ENCODE data around the gene FMNL3. TPM values are rescaled to one million over a fixed set of nuclear protein-coding genes. Genes with fewer than 3 reads are reported as not detected.

FMNL3 gene
- total RNA-seq, 4 donors from 2014 or later = 9.6 to 14.6 (median 12.8) TPM

- DNase-seq (ENCODE audit: extremely low spot score) = no peak
- Histone ChIP-seq H3K4me1 (peaks cover 14 to 29% (median 24%) of the 10 kb centered on the region in 4 donors), H3K27me3 (no peaks in the 10 kb centered on the region), H3K36me3 (peaks cover 7 to 88% (median 77%) of the 10 kb centered on the region in 4 donors), H3K27ac (replicated peaks in 1 of 4) (no peak overlapping the region), H3K4me3 (no peak overlapping the region), H3K9me3 (no peaks in the 10 kb centered on the region)
- intact Hi-C loops (cut with DNase I) = no loop called here
- TF ChIP-seq EP300 (IDR thresholded peaks at IDR 0.05) (no peak), CTCF (IDR thresholded peaks at IDR 0.05) (no peak), POLR2AphosphoS5 (IDR thresholded peaks at IDR 0.05) (no peak), POLR2A (IDR thresholded peaks at IDR 0.05; ENCODE audit: low read depth) (no peak)
- 87% methylated on average over 11 of the region's 11 CpGs for WGBS
These were observed 64.8 kb downstream of the FMNL3 start for GRCh38 chr12:49642370-49642802.

GRCh38 chr12:49641748-49642369, 65.3 kb downstream of the FMNL3 start:
- intact Hi-C loops (cut with DNase I) = no loop called here
- H3K4me3 ChIP-seq = no peak overlapping the region
- WGBS = 91% methylated on average over 10 of the region's 17 CpGs
- DNase-seq (ENCODE audit: extremely low spot score) = no peak
- no peaks in the 10 kb centered on the region for H3K27me3 ChIP-seq
- H3K27ac ChIP-seq (replicated peaks in 1 of 4) = no peak overlapping the region
- peaks cover 7 to 83% (median 74%) of the 10 kb centered on the region in 4 donors for H3K36me3 ChIP-seq
- TF ChIP-seq EP300 (IDR thresholded peaks at IDR 0.05) (no peak), POLR2AphosphoS5 (IDR thresholded peaks at IDR 0.05) (no peak), CTCF (IDR thresholded peaks at IDR 0.05) (no peak), POLR2A (IDR thresholded peaks at IDR 0.05; ENCODE audit: low read depth) (no peak)
- no peaks in the 10 kb centered on the region for H3K9me3 ChIP-seq
- peaks cover 16 to 29% (median 24%) of the 10 kb centered on the region in 4 donors for H3K4me1 ChIP-seq

GRCh38 chr12:49636979-49637755, 70.0 kb downstream of the FMNL3 start:
- Histone ChIP-seq H3K27ac (replicated peaks in 1 of 4) (peak overlapping the region in 3 of 4 donors; percentile 12 to 35 (median 34)), H3K4me1 (peaks cover 13 to 20% (median 15%) of the 10 kb centered on the region in 4 donors), H3K9me3 (no peaks in the 10 kb centered on the region), H3K4me3 (no peak overlapping the region), H3K27me3 (no peaks in the 10 kb centered on the region), H3K36me3 (peaks cover 0 to 67% (median 58%) of the 10 kb centered on the region in 4 donors)
- TF ChIP-seq EP300 (IDR thresholded peaks at IDR 0.05) (no peak), POLR2A (IDR thresholded peaks at IDR 0.05; ENCODE audit: low read depth) (no peak), POLR2AphosphoS5 (IDR thresholded peaks at IDR 0.05) (peak; percentile 32 to 51), CTCF (IDR thresholded peaks at IDR 0.05) (peak; percentile 56 to 73 (median 63))
- WGBS = 28% methylated on average over 4 of the region's 9 CpGs
- no peak for DNase-seq (ENCODE audit: extremely low spot score)
- intact Hi-C loops (cut with DNase I) = no loop called here

GRCh38 chr12:49636574-49636973, 70.6 kb downstream of the FMNL3 start:
- Histone ChIP-seq H3K27ac (replicated peaks in 1 of 4) (peak overlapping the region in 3 of 4 donors; percentile 12 to 36 (median 35)), H3K4me1 (peaks cover 13 to 20% (median 15%) of the 10 kb centered on the region in 4 donors), H3K36me3 (peaks cover 0 to 67% (median 57%) of the 10 kb centered on the region in 4 donors), H3K9me3 (no peaks in the 10 kb centered on the region), H3K27me3 (no peaks in the 10 kb centered on the region), H3K4me3 (no peak overlapping the region)
- TF ChIP-seq POLR2A (IDR thresholded peaks at IDR 0.05; ENCODE audit: low read depth) (no peak), CTCF (IDR thresholded peaks at IDR 0.05) (no peak), POLR2AphosphoS5 (IDR thresholded peaks at IDR 0.05) (no peak), EP300 (IDR thresholded peaks at IDR 0.05) (no peak)
- intact Hi-C loops (cut with DNase I) = no loop called here
- DNase-seq (ENCODE audit: extremely low spot score) = no peak
- WGBS = 55% methylated on average over 13 of the region's 13 CpGs

All from esophagus muscularis mucosa (tissue), 4 donors.